ENCODE data around the gene RDH5.

RDH5 gene

DNA sequence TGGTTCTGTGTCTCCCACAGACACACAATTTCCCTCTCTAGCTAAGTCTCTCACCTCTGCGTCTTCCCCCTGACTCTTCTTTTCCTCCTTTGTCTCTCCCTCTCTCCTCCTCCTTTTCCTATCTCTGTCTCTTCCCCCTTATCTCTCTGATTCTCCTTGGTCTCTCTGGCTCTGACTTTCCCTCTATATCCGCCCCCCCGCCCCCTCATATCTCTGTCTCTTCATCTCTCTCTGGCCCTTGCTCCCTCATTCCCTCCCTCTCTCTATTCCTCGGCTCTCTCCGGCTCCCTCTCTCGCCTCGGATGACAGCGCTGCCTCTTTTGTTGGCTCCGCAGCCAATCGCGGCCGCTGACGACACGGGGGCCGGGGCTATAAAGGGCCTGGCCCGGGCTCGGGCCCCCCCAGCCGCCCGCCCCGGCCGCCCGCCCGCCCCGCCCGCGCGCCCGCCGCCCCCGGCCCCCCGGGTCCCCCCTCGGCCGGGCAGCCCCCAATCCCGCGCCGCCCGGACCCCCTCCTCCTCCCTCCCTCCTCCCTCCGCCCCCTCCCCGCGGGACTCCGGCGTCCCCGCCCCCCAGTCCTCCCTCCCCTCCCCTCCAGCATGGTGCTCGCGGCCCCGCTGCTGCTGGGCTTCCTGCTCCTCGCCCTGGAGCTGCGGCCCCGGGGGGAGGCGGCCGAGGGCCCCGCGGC lies 22.7 kb downstream of the RDH5 start, which contains the start of gene GDF11:
GDF11 (plus strand) TSS at position 404 of the 687 bp plus-strand sequence; CDS start at position 599, 195 bp downstream.
- TF ChIP-seq, protein P1, sequence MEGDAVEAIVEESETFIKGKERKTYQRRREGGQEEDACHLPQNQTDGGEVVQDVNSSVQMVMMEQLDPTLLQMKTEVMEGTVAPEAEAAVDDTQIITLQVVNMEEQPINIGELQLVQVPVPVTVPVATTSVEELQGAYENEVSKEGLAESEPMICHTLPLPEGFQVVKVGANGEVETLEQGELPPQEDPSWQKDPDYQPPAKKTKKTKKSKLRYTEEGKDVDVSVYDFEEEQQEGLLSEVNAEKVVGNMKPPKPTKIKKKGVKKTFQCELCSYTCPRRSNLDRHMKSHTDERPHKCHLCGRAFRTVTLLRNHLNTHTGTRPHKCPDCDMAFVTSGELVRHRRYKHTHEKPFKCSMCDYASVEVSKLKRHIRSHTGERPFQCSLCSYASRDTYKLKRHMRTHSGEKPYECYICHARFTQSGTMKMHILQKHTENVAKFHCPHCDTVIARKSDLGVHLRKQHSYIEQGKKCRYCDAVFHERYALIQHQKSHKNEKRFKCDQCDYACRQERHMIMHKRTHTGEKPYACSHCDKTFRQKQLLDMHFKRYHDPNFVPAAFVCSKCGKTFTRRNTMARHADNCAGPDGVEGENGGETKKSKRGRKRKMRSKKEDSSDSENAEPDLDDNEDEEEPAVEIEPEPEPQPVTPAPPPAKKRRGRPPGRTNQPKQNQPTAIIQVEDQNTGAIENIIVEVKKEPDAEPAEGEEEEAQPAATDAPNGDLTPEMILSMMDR (IDR thresholded peaks at IDR 0.05; ENCODE audit: low read depth, low read length): no peak
- Histone ChIP-seq H3K9me3 (ENCODE audit: severe bottlenecking) (no peaks in the 10 kb centered on the region), H3K36me3 (peaks cover 9% of the 10 kb centered on the region), H3K27ac (peak within 1 kb of the TSS; percentile 84), H3K27me3 (ENCODE audit: insufficient read depth, low read depth, severe bottlenecking) (no peaks in the 10 kb centered on the region), H3K4me3 (ENCODE audit: low read depth, low read length) (peak within 1 kb of the TSS; percentile 79)
- peak; percentile 89 for DNase-seq

DNA sequence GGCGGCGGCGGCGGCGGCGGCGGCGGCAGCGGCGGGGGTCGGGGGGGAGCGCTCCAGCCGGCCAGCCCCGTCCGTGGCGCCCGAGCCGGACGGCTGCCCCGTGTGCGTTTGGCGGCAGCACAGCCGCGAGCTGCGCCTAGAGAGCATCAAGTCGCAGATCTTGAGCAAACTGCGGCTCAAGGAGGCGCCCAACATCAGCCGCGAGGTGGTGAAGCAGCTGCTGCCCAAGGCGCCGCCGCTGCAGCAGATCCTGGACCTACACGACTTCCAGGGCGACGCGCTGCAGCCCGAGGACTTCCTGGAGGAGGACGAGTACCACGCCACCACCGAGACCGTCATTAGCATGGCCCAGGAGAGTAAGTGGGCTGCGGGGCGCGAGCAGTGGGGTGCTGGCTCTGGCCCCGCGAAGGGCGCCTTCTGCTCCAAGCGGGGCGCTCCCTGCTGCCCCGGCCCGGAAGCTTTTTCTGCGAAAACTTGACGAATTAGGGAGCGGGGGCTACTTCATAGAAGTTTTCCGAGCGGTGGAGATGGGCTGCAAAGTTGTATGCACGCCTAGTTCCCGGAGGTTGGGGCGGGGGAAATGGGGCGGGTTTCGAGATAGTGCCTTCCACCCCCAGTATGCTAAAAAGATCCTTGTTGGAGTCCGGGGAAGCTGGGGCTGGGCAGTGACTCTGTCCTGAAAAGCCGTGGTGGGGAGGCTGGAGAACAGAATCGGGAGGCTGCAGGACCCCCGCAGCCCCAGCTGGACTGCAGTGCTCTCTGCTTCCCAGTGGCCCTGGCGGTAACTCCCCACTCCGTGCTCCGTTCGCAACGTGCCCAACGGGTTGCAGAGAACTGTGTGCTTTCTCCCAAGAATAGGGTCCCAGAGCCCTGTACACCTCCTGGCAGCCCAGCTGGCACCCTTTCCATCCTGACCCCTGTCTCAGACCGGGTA lies 23.5 kb downstream of the RDH5 start:
- Histone ChIP-seq H3K4me3 (ENCODE audit: low read depth, low read length) (peak overlapping the region; percentile 79), H3K27me3 (ENCODE audit: insufficient read depth, low read depth, severe bottlenecking) (no peaks in the 10 kb centered on the region), H3K9me3 (ENCODE audit: severe bottlenecking) (no peaks in the 10 kb centered on the region), H3K36me3 (peaks cover 17% of the 10 kb centered on the region), H3K27ac (peak overlapping the region; percentile 80)
- TF ChIP-seq, protein P1 (IDR thresholded peaks at IDR 0.05; ENCODE audit: low read depth, low read length): peak; percentile 21; the same call in 1 of the 2 replicates
- peak; percentile 56 for DNase-seq

DNA sequence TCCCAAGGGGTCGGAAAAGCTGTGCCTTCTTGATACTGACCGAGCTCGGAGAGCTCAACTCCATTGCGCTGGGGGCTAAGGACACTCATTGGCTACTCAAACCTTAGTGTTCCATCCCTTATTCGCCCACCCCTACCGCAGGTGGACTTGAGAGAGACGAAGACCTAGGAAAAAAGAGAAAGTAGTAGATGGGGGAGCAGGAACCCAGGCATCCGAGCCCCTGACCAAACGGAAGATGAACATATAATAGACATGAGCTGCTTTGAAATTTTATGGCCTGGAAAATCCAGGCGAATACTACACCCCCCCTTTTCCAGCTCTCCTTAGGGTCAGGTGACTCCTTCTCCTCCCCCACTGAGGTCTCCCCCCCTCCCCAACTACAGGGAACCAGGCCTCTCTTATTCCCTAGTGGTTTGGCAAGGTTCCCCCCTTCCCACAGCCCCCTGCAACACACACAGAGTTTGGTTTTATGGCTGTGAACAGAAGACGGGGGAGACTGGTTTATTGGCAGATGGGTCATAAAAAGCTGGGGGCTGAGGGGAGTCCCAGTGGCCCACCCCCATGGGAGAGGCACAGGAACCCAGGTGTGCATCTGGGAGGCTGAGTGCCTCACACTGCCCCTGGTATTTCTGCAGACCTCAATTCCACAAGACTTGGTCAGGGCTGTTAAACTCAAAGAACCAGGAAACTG lies 24.3 kb downstream of the RDH5 start:
- TF ChIP-seq, protein P1 (IDR thresholded peaks at IDR 0.05; ENCODE audit: low read depth, low read length): no peak
- Histone ChIP-seq H3K27ac (peak overlapping the region; percentile 80), H3K9me3 (ENCODE audit: severe bottlenecking) (no peaks in the 10 kb centered on the region), H3K27me3 (ENCODE audit: insufficient read depth, low read depth, severe bottlenecking) (no peaks in the 10 kb centered on the region), H3K36me3 (peaks cover 25% of the 10 kb centered on the region), H3K4me3 (ENCODE audit: low read depth, low read length) (peak overlapping the region; percentile 79)
- no peak for DNase-seq

DNA sequence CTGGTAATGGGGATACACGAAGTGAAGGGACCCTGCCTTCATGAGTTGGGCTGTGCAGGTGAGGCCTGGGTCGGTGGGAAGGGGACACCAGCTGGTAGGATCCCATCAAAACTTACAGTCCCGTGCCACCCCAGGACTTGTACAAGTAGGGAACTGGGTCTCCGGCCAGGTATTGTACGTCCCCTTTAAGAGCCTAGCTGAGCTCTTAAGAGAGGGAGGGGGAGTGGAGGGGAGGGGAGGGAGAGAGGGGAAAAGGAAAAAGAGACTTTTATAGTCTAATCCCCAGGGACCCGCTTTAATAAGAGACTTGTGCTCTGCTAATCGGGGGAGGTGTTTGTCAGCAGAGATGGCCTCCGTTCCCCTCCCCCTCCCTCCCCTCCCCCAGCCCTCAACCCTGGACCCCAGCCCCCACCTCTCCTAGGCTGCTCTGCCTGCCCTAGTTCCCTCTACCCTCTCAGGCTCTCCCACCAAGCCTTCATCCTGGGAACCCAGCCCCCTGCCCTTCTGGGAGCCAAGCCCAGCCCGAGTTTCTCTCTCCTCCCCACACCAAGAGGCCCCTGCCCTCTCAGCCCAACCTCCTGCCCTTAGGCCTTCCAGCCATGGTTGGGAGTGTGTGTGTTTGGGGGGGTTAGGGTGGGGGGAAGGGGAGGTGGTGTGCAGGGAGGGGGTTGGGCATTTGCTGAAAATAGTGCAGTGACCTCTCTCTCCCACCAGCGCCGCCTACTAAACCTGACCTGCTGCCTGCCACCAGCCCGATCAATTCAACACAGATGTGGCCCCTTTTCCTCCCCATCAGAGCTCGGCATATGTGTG lies 25.4 kb downstream of the RDH5 start:
- TF ChIP-seq, protein P1 (IDR thresholded peaks at IDR 0.05; ENCODE audit: low read depth, low read length): 0 out of 2 replicates have a peak, but pooled peaks have one; percentile 19
- H3K36me3 ChIP-seq: peaks cover 35% of the 10 kb centered on the region
- peak; percentile 70 for DNase-seq
- H3K27ac ChIP-seq: peak overlapping the region; percentile 80
- no peaks in the 10 kb centered on the region for H3K9me3 ChIP-seq (ENCODE audit: severe bottlenecking)
- no peaks in the 10 kb centered on the region for H3K27me3 ChIP-seq (ENCODE audit: insufficient read depth, low read depth, severe bottlenecking)
- H3K4me3 ChIP-seq (ENCODE audit: low read depth, low read length): peak overlapping the region; percentile 41

Measured in WERI-Rb-1 (cell line).